ENCODE measurements around the gene B3GAT1. TPM values are rescaled to one million over a fixed set of nuclear protein-coding genes. Genes with fewer than 3 reads are reported as not detected.

The B3GAT1 gene
- total RNA-seq, 1 experiment from 2014 or later = 34.3 TPM

- Histone ChIP-seq H3K79me1 (ENCODE audit: insufficient read depth, low read depth, low read length, poor library complexity, severe bottlenecking) (no peaks in the 10 kb centered on the region), H4K5ac (ENCODE audit: insufficient read length, low read depth, low read length) (no peak overlapping the region), H3K4me2 (ENCODE audit: insufficient read depth, insufficient read length, low read length) (peak overlapping the region; percentile 78), H3K9me3 (ENCODE audit: control insufficient read depth, low read depth, low read length) (no peaks in the 10 kb centered on the region), H3K14ac (ENCODE audit: insufficient read depth, low read length) (no peak overlapping the region), H3K79me2 (ENCODE audit: insufficient read depth, low read length) (no peaks in the 10 kb centered on the region), H2AFZ (ENCODE audit: low read length) (no peak overlapping the region), H2BK12ac (ENCODE audit: insufficient read length, low read depth, low read length) (no peak overlapping the region), H3K56ac (ENCODE audit: insufficient read length, low read depth, low read length) (no peak overlapping the region), H4K91ac (ENCODE audit: insufficient read length, low read depth, low read length) (no peak overlapping the region), H2BK15ac (ENCODE audit: low read depth, low read length) (no peak overlapping the region), H3K4me1 (ENCODE audit: insufficient read depth, low read length) (0 out of 2 replicates have a peak, but pooled peaks cover 3% of the 10 kb centered on the region), H2BK5ac (ENCODE audit: insufficient read length, low read length) (no peak overlapping the region), H3K27me3 (ENCODE audit: insufficient read depth, low read length) (no peaks in the 10 kb centered on the region; the same call in 1 of the 2 replicates), H3K9ac (ENCODE audit: extremely low read depth, insufficient read length, low read length) (no peak overlapping the region), H3K23ac (ENCODE audit: insufficient read length, low read depth, low read length) (no peak overlapping the region), H4K20me1 (ENCODE audit: control insufficient read depth, insufficient read depth, insufficient read length) (no peaks in the 10 kb centered on the region), H4K8ac (replicated peaks; ENCODE audit: insufficient read length, low read depth, low read length) (no peak overlapping the region), H2BK20ac (ENCODE audit: low read depth, low read length, poor library complexity, severe bottlenecking) (no peak overlapping the region), H3K18ac (ENCODE audit: insufficient read length, low read depth, low read length) (no peak overlapping the region), H3T11ph (ENCODE audit: low read length) (no peak overlapping the region), H3K23me2 (ENCODE audit: insufficient read length, low read depth, low read length, poor library complexity, severe bottlenecking) (peaks cover 3% of the 10 kb centered on the region), H3K4ac (ENCODE audit: low read depth, low read length) (no peak overlapping the region), H2BK120ac (ENCODE audit: low read depth, low read length, poor library complexity, severe bottlenecking) (no peak overlapping the region), H2AK5ac (ENCODE audit: insufficient read length, low read length) (no peak overlapping the region), H3K27ac (ENCODE audit: insufficient read length, low read depth, low read length) (no peak overlapping the region)
- H3K4me1 Mint-ChIP-seq = peaks cover 24% of the 10 kb centered on the region in 2 experiments
- TF ChIP-seq, protein P1, sequence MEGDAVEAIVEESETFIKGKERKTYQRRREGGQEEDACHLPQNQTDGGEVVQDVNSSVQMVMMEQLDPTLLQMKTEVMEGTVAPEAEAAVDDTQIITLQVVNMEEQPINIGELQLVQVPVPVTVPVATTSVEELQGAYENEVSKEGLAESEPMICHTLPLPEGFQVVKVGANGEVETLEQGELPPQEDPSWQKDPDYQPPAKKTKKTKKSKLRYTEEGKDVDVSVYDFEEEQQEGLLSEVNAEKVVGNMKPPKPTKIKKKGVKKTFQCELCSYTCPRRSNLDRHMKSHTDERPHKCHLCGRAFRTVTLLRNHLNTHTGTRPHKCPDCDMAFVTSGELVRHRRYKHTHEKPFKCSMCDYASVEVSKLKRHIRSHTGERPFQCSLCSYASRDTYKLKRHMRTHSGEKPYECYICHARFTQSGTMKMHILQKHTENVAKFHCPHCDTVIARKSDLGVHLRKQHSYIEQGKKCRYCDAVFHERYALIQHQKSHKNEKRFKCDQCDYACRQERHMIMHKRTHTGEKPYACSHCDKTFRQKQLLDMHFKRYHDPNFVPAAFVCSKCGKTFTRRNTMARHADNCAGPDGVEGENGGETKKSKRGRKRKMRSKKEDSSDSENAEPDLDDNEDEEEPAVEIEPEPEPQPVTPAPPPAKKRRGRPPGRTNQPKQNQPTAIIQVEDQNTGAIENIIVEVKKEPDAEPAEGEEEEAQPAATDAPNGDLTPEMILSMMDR (conservative IDR thresholded peaks at IDR 0.05) = no peak
- WGBS (ENCODE audit: extremely low coverage, insufficient read length, low lambda C conversion rate) = no CpG with 5 or more reads among the region's 22 CpGs
- H3K4me3 Mint-ChIP-seq = peak overlapping the region; percentile 59 to 81
- peaks cover 58% of the 10 kb centered on the region for H3K27me3 Mint-ChIP-seq (ENCODE audit: low read depth)
- H3K9me3 Mint-ChIP-seq = no peaks in the 10 kb centered on the region
- H3K27ac Mint-ChIP-seq = no peak overlapping the region
- DNase-seq = no peak
- no peaks in the 10 kb centered on the region for H3K36me3 Mint-ChIP-seq (ENCODE audit: insufficient read depth in 1 of 3, low read depth in 3 of 3)
Observed at GRCh38 chr11:134330611-134331353, 81.3 kb downstream of the B3GAT1 start.

Other genes with a start within 250 kb of the B3GAT1 start
- 52.2 and 53.1 TPM in 2 replicates for gene NCAPD3, start 188.3 kb downstream of the B3GAT1 start, total RNA-seq (2021)
- 27.5 and 28.1 TPM in 2 replicates for gene VPS26B, start 187.6 kb downstream of the B3GAT1 start, total RNA-seq (2021)
- 97.0 and 101 TPM in 2 replicates for gene THYN1, start 158.9 kb downstream of the B3GAT1 start, total RNA-seq (2021)
- 43.3 and 46.8 TPM in 2 replicates for gene ACAD8, start 158.7 kb downstream of the B3GAT1 start, total RNA-seq (2021)
- gene GLB1L3, start 135.9 kb downstream of the B3GAT1 start, total RNA-seq (2021) = 11.2 and 11.7 TPM in 2 replicates
- 2.0 and 2.4 TPM in 2 replicates for gene GLB1L2, start 80.3 kb downstream of the B3GAT1 start, total RNA-seq (2021)